Testis (tissue), 2 donors: ENCODE results near the gene ACAN.

Source experiments
- CTCF ChIP-seq, 3 experiments: fragments of 450-650 bp in 2 of 3; fragments of 200-600 bp in 1 of 3; sonication (generic) in 1 of 3; IDR thresholded peaks; one replicate each; pipeline ENCODE4 v1.5.1; 2016 to 2019; ENCODE audit warnings: antibody characterized with exemption in 3 of 3, mild to moderate bottlenecking in 2 of 3, moderate library complexity in 1 of 3
- POLR2A ChIP-seq: fragments of 450-650 bp; IDR thresholded peaks from one replicate; pipeline ENCODE4 v1.6.1; 2017; ENCODE audit warnings: antibody characterized with exemption, mild to moderate bottlenecking, moderate library complexity

GRCh38 chr15:88905576-88905975 lies 102.3 kb downstream of the ACAN start:
- TF ChIP-seq POLR2A: no peak
- TF ChIP-seq CTCF (IDR thresholded peaks at IDR 0.05): no peak
